Measurements from ENCODE around the gene TXNDC12.

GRCh38 chr1:52026278-52026677 lies 28.7 kb downstream of the TXNDC12 start:
- TF ChIP-seq CTCF (IDR thresholded peaks at IDR 0.05; ENCODE audit: low read depth, low read length) (no peak), POLR2A (IDR thresholded peaks at IDR 0.05; ENCODE audit: extremely low read depth, insufficient read length) (no peak)
